Prostate gland (tissue), 2 donors: Measurements from ENCODE around the gene FLOT2. TPM values are rescaled to one million over a fixed set of nuclear protein-coding genes. Genes with fewer than 3 reads are reported as not detected.

ENCODE experiments used
- DNase-seq: peaks from one replicate; pipeline ENCODE4 v3.0.0-alpha.2; 2019; ENCODE audit warnings: low spot score
- H3K27ac ChIP-seq, 2 donors: fragments of 200-600 bp; sonication (generic); 2 replicates each; pipeline ENCODE4 v1.5.1; 2017 to 2019
- H3K27me3 ChIP-seq: fragments of 200-600 bp; sonication (generic); replicated peaks from 2 replicates; pipeline ENCODE4 v1.5.1; 2019; ENCODE audit not compliant: insufficient read depth
- H3K36me3 ChIP-seq, 2 donors: fragments of 200-600 bp; sonication (generic); 1 replicate in 1 of 2; 2 replicates in 1 of 2; pipeline versions ENCODE4 v1.5.1 to v1.8.1; 2017 to 2019
- H3K4me1 ChIP-seq: fragments of 200-600 bp; sonication (generic); replicated peaks from 2 replicates; pipeline ENCODE4 v1.5.1; 2019
- H3K4me3 ChIP-seq, 2 donors: fragments of 200-600 bp; sonication (generic); 2 replicates each; pipeline ENCODE4 v1.5.1; 2017 to 2019
- H3K9me3 ChIP-seq: fragments of 200-600 bp; sonication (generic); 2 replicates; pipeline ENCODE4 v1.5.1; 2017
- POLR2A ChIP-seq: fragments of 450-650 bp; IDR thresholded peaks from one replicate; pipeline ENCODE4 v1.6.1; 2016; ENCODE audit warnings: antibody characterized with exemption, mild to moderate bottlenecking
- POLR2AphosphoS5 ChIP-seq: sonication (generic); formaldehyde crosslinking; IDR thresholded peaks from one replicate; pipeline ENCODE4 v1.6.1; 2017; ENCODE audit warnings: antibody characterized with exemption
- WGBS: methylation state at CpG from one replicate; pipeline ENCODE4 v1.1.5; 2018; 5-methylcytosine and 5-hydroxymethylcytosine counted together
- intact Hi-C: fragments of 100-400 bp; cut with DNase I; formaldehyde crosslinking; loops from one replicate; pipeline ENCODE4 v1.14.2; 2022
- total RNA-seq, 2 donors: library from RNA; depleted of rRNA; stranded (reverse); fragments of >200 nt; gene quantifications; one replicate each; pipeline ENCODE4 v1.1.0, GENCODE V29; 2016
- TF ChIP-seq, protein P1 (sequence below), 4 experiments: fragments of 200-600 bp in 2 of 4; fragments of 450-650 bp in 2 of 4; sonication (generic) in 2 of 4; IDR thresholded peaks; 1 replicate in 3 of 4; 2 replicates in 1 of 4; pipeline ENCODE4 v1.5.1; 2016 to 2019; ENCODE audit warnings: antibody characterized with exemption in 4 of 4, mild to moderate bottlenecking in 2 of 4, moderate library complexity in 2 of 4

Gene FLOT2
- total RNA-seq, 2 donors from 2014 or later = 82.9 to 121 TPM

DNA sequence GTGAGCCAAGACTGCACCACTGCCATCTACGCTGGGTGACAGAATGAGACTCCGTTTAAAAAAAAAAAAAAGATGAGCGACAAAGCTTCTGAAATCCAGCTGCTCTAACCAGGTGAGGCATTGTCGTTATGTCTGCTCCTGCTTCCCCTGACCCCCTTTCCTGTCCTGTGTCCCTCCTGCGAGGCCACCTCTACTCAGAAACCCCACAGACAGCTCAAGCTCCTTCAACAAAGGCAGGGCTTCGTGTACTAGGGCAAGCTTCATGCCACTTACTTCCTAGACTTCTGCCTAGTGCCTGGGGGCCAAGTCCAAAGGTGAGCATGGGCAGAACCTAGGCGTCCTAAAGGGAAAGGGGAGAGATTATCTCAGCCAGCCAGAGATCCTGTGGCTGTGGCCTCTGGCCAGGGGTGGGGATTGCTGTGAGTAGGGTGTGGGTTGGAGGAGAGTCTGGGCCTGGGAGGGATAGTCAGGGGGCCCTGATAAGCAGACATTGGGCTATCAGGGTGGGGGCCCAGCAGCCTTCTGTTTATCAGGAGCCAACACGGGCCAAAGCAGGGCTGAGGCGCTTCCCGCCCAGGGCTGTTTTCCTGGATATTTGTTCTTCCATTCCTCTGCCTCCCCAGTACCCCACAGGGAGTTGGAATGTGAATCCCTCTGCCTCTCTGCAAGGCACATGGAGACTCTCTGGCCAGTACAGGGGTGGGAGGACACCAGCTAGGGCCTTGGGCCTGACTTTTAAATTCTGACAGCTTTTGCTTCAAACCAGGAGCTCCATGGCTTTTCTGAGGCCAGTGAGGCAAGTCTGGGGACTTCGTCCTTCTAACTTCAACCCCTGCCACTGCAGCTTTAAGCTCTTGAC lies 32.3 kb downstream of the FLOT2 start:
- intact Hi-C loops = no loop called here
- Histone ChIP-seq H3K36me3 (peaks cover 0 to 3% of the 10 kb centered on the region in 2 donors), H3K4me1 (no peaks in the 10 kb centered on the region), H3K4me3 (no peak overlapping the region), H3K9me3 (no peaks in the 10 kb centered on the region), H3K27me3 (no peaks in the 10 kb centered on the region), H3K27ac (no peak overlapping the region)
- WGBS = 86% methylated on average over 11 of the region's 11 CpGs
- DNase-seq = no peak
- no peak for TF ChIP-seq POLR2A
- no peak for TF ChIP-seq POLR2AphosphoS5
- TF ChIP-seq, protein P1, sequence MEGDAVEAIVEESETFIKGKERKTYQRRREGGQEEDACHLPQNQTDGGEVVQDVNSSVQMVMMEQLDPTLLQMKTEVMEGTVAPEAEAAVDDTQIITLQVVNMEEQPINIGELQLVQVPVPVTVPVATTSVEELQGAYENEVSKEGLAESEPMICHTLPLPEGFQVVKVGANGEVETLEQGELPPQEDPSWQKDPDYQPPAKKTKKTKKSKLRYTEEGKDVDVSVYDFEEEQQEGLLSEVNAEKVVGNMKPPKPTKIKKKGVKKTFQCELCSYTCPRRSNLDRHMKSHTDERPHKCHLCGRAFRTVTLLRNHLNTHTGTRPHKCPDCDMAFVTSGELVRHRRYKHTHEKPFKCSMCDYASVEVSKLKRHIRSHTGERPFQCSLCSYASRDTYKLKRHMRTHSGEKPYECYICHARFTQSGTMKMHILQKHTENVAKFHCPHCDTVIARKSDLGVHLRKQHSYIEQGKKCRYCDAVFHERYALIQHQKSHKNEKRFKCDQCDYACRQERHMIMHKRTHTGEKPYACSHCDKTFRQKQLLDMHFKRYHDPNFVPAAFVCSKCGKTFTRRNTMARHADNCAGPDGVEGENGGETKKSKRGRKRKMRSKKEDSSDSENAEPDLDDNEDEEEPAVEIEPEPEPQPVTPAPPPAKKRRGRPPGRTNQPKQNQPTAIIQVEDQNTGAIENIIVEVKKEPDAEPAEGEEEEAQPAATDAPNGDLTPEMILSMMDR (IDR thresholded peaks at IDR 0.05) = no peak

GRCh38 chr17:28863953-28864352 lies 33.6 kb downstream of the FLOT2 start:
- Histone ChIP-seq H3K4me1 (no peaks in the 10 kb centered on the region), H3K9me3 (no peaks in the 10 kb centered on the region), H3K27ac (no peak overlapping the region), H3K27me3 (no peaks in the 10 kb centered on the region), H3K36me3 (peaks cover 3 to 5% of the 10 kb centered on the region in 2 donors), H3K4me3 (no peak overlapping the region)
- DNase-seq = no peak
- 88% methylated on average over 1 of the region's 1 CpG for WGBS
- intact Hi-C loops = no loop called here
- TF ChIP-seq POLR2AphosphoS5 (no peak), POLR2A (no peak)
- TF ChIP-seq, protein P1 (IDR thresholded peaks at IDR 0.05) = no peak

DNA sequence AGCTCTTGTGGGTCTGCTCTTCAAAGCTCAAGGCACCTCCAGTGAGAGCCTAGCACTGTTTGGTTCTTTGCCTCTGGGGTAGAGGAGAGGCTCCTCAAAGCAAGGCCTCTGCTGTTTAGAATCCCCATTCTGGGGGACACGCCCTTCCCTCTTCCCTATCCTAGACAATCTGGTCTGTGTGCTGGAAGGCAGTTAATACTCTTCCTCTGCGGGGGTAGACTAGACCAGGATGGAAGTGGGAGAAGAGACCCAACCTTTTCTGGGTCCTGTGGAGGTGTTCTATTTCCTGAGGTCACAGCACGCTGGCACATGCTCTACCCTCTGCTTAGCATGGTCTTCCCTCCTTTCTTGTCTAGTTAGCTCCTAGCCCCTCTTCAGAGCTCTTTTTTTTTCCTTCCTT lies 35.0 kb downstream of the FLOT2 start:
- DNase-seq = no peak
- no peaks in the 10 kb centered on the region for H3K27me3 ChIP-seq
- H3K36me3 ChIP-seq = peaks cover 3 to 11% of the 10 kb centered on the region in 2 donors
- H3K4me1 ChIP-seq = no peaks in the 10 kb centered on the region
- WGBS = 89% methylated on average over 3 of the region's 3 CpGs
- no peaks in the 10 kb centered on the region for H3K9me3 ChIP-seq
- H3K27ac ChIP-seq = no peak overlapping the region
- no peak overlapping the region for H3K4me3 ChIP-seq
- TF ChIP-seq, protein P1 (IDR thresholded peaks at IDR 0.05) = no peak
- TF ChIP-seq POLR2A = no peak
- TF ChIP-seq POLR2AphosphoS5 = no peak
- intact Hi-C loops = no loop called here

DNA sequence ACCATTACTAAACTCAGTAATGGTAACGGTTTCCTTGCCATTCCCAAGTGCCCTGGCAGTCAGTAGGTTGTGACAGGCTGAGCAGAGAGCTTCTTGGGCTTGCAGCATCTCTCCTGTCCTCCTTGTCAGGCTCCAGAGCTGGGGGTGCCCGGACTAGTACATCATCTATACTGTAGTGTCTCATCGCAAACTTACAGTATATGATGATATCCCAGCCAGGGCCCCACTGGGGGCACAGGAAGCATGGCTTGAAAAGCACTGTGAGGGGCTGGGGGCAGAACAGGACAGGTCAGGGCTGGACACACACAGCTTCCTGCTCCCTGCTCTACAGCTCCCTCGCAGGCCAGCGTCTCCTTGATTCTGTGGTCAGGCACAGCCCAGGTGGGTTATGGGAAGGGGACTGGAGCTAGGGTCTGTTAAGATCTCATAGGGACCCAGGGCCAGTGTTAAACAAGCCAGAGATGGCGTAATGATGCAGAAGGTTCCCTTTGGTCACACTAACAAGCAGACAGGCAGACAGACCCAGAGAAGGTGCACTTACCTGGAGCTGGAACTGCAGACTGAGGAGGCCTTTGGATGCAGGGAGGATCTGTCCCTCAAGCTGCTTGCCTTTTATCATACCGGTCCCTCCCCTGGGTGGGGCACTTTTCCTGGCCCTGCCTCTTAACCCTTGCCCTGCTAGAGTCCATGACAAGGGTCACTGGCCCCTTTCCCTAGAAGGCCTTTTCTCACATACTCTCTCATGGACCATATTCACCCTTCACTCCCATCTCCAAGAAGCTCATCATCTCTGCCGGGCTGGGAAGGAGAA lies 35.9 kb downstream of the FLOT2 start:
- Histone ChIP-seq H3K4me1 (no peaks in the 10 kb centered on the region), H3K9me3 (no peaks in the 10 kb centered on the region), H3K27me3 (no peaks in the 10 kb centered on the region), H3K27ac (no peak overlapping the region), H3K4me3 (no peak overlapping the region), H3K36me3 (peaks cover 3 to 11% of the 10 kb centered on the region in 2 donors)
- TF ChIP-seq POLR2A (no peak), POLR2AphosphoS5 (no peak)
- TF ChIP-seq, protein P1 (IDR thresholded peaks at IDR 0.05) = no peak
- no peak for DNase-seq
- WGBS = 68% methylated on average over 8 of the region's 8 CpGs
- intact Hi-C loops = no loop called here
